H9 (cell line): ENCODE data around the gene CLEC16A. TPM values are rescaled to one million over a fixed set of nuclear protein-coding genes. Genes with fewer than 3 reads are reported as not detected.

Experiments
- DNase-seq: peaks from one replicate; pipeline ENCODE4 v3.0.0-alpha.2; 2017
- H2AFZ ChIP-seq: one replicate; pipeline ENCODE4 v1.6.1; 2013; ENCODE audit warnings: mild to moderate bottlenecking, low read length, control low read depth, moderate library complexity
- H2AK5ac ChIP-seq: 2 replicates; pipeline ENCODE4 v1.6.1; 2013; ENCODE audit warnings: low read length, control low read depth, mixed read lengths; ENCODE audit not compliant: insufficient read length
- H2BK120ac ChIP-seq: one replicate; pipeline ENCODE4 v1.6.1; 2013; ENCODE audit warnings: low read depth, mild to moderate bottlenecking, low read length, control low read depth, inconsistent platforms; ENCODE audit not compliant: poor library complexity, severe bottlenecking
- H2BK12ac ChIP-seq: 2 replicates; pipeline ENCODE4 v1.6.1; 2013; ENCODE audit warnings: low read length, control low read depth, mixed read lengths, low read depth; ENCODE audit not compliant: insufficient read length
- H2BK15ac ChIP-seq: 2 replicates; pipeline ENCODE4 v1.6.1; 2013; ENCODE audit warnings: low read depth, low read length, control low read depth
- H2BK20ac ChIP-seq: one replicate; pipeline ENCODE4 v1.6.1; 2013; ENCODE audit warnings: low read depth, mild to moderate bottlenecking, low read length, control low read depth, inconsistent platforms; ENCODE audit not compliant: poor library complexity, severe bottlenecking
- H2BK5ac ChIP-seq: 2 replicates; pipeline ENCODE4 v1.6.1; 2013; ENCODE audit warnings: low read length, control low read depth, mixed read lengths; ENCODE audit not compliant: insufficient read length
- H3K14ac ChIP-seq: 2 replicates; pipeline ENCODE4 v1.6.1; 2013; ENCODE audit warnings: low read length, control low read depth; ENCODE audit not compliant: insufficient read depth
- H3K18ac ChIP-seq: 2 replicates; pipeline ENCODE4 v1.6.1; 2013; ENCODE audit warnings: low read depth, mild to moderate bottlenecking, mixed read lengths, low read length, control low read depth; ENCODE audit not compliant: insufficient read length
- H3K23ac ChIP-seq: 2 replicates; pipeline ENCODE4 v1.6.1; 2013; ENCODE audit warnings: low read length, control low read depth, mixed read lengths, low read depth; ENCODE audit not compliant: insufficient read length
- H3K23me2 ChIP-seq: 2 replicates; pipeline ENCODE4 v1.6.1; 2013; ENCODE audit warnings: low read depth, mild to moderate bottlenecking, mixed read lengths, low read length, control low read depth; ENCODE audit not compliant: insufficient read length, poor library complexity, severe bottlenecking
- H3K27ac ChIP-seq: 2 replicates; pipeline ENCODE4 v1.5.1; 2013; ENCODE audit warnings: low read length, control low read depth, mixed read lengths, low read depth; ENCODE audit not compliant: insufficient read length
- H3K27me3 ChIP-seq: 2 replicates; pipeline ENCODE4 v1.6.1; 2013; ENCODE audit warnings: low read length, control low read depth, inconsistent platforms; ENCODE audit not compliant: insufficient read depth
- H3K4ac ChIP-seq: 2 replicates; pipeline ENCODE4 v1.6.1; 2013; ENCODE audit warnings: low read depth, mild to moderate bottlenecking, control low read depth, inconsistent platforms, low read length, moderate library complexity
- H3K4me1 ChIP-seq: 2 replicates; pipeline ENCODE4 v1.6.1; 2013; ENCODE audit warnings: low read length, control low read depth, inconsistent platforms; ENCODE audit not compliant: insufficient read depth
- H3K4me2 ChIP-seq: 2 replicates; pipeline ENCODE4 v1.6.1; 2013; ENCODE audit warnings: low read length, control low read depth, mixed read lengths; ENCODE audit not compliant: insufficient read length, insufficient read depth
- H3K56ac ChIP-seq: 2 replicates; pipeline ENCODE4 v1.6.1; 2013; ENCODE audit warnings: low read depth, mild to moderate bottlenecking, mixed read lengths, low read length, control low read depth; ENCODE audit not compliant: insufficient read length
- H3K79me1 ChIP-seq: 2 replicates; pipeline ENCODE4 v1.6.1; 2013; ENCODE audit warnings: low read depth, mild to moderate bottlenecking, moderate library complexity, low read length, control low read depth, inconsistent platforms; ENCODE audit not compliant: insufficient read depth, poor library complexity, severe bottlenecking
- H3K79me2 ChIP-seq: 2 replicates; pipeline ENCODE4 v1.6.1; 2013; ENCODE audit warnings: low read length, control low read depth, inconsistent platforms; ENCODE audit not compliant: insufficient read depth
- H3K9ac ChIP-seq: 2 replicates; pipeline ENCODE4 v1.6.1; 2013; ENCODE audit warnings: low read length, control low read depth, mixed read lengths; ENCODE audit not compliant: insufficient read length; ENCODE audit errors: extremely low read depth
- H3K9me3 ChIP-seq: one replicate; pipeline ENCODE4 v1.6.1; 2013; ENCODE audit warnings: low read depth, low read length, inconsistent platforms; ENCODE audit not compliant: control insufficient read depth
- H3T11ph ChIP-seq: one replicate; pipeline ENCODE4 v1.6.1; 2013; ENCODE audit warnings: mild to moderate bottlenecking, low read length, control low read depth, inconsistent platforms
- H4K20me1 ChIP-seq: one replicate; pipeline ENCODE4 v1.6.1; 2013; ENCODE audit not compliant: control insufficient read depth, insufficient read length, insufficient read depth
- H4K5ac ChIP-seq: 2 replicates; pipeline ENCODE4 v1.6.1; 2013; ENCODE audit warnings: low read depth, mild to moderate bottlenecking, mixed read lengths, low read length, control low read depth; ENCODE audit not compliant: insufficient read length
- H4K8ac ChIP-seq: replicated peaks from 2 replicates; pipeline ENCODE4 v1.6.1; 2013; ENCODE audit warnings: low read length, control low read depth, mixed read lengths, low read depth; ENCODE audit not compliant: insufficient read length
- H4K91ac ChIP-seq: 2 replicates; pipeline ENCODE4 v1.6.1; 2013; ENCODE audit warnings: low read depth, mild to moderate bottlenecking, moderate library complexity, mixed read lengths, low read length, control low read depth; ENCODE audit not compliant: insufficient read length
- H3K27ac Mint-ChIP-seq, 3 experiments: 2 replicates in 2 of 3; 3 replicates in 1 of 3; pipeline ENCODE4 v1.8.0; 2020 to 2021; ENCODE audit warnings: mixed read lengths in 3 of 3, mild to moderate bottlenecking in 1 of 3, moderate library complexity in 1 of 3
- H3K27me3 Mint-ChIP-seq: 2 replicates; pipeline ENCODE4 v1.8.0; 2021; ENCODE audit warnings: low read depth, mild to moderate bottlenecking, moderate library complexity, mixed read lengths
- H3K36me3 Mint-ChIP-seq, 3 experiments: 2 replicates in 2 of 3; 3 replicates in 1 of 3; pipeline ENCODE4 v1.8.0; 2020 to 2021; ENCODE audit warnings: low read depth in 3 of 3, mixed read lengths in 3 of 3; ENCODE audit not compliant: insufficient read depth in 1 of 3
- H3K4me1 Mint-ChIP-seq, 2 experiments: 2 replicates each; pipeline ENCODE4 v1.8.0; 2020; ENCODE audit warnings: mixed read lengths in 2 of 2
- H3K4me3 Mint-ChIP-seq, 2 experiments: 2 replicates in 1 of 2; 3 replicates in 1 of 2; pipeline ENCODE4 v1.8.0; 2020 to 2021; ENCODE audit warnings: mild to moderate bottlenecking in 2 of 2, mixed read lengths in 2 of 2, moderate library complexity in 1 of 2
- H3K9me3 Mint-ChIP-seq, 2 experiments: 2 replicates in 1 of 2; 3 replicates in 1 of 2; pipeline ENCODE4 v1.8.0; 2020; ENCODE audit warnings: mild to moderate bottlenecking in 2 of 2, mixed read lengths in 2 of 2, moderate library complexity in 1 of 2
- total RNA-seq: library from RNA; stranded (reverse); gene quantifications from 2 replicates; pipeline ENCODE4 v1.2.1, GENCODE V29; 2021
- TF ChIP-seq, protein P1 (sequence below): fragments of 200-600 bp; sonication (generic); conservative IDR thresholded peaks from 3 replicates; pipeline ENCODE4 v1.8.0; 2021; ENCODE audit warnings: antibody characterized with exemption, mild to moderate bottlenecking

CLEC16A gene
- total RNA-seq, 1 experiment from 2014 or later = 15.2 TPM

DNA sequence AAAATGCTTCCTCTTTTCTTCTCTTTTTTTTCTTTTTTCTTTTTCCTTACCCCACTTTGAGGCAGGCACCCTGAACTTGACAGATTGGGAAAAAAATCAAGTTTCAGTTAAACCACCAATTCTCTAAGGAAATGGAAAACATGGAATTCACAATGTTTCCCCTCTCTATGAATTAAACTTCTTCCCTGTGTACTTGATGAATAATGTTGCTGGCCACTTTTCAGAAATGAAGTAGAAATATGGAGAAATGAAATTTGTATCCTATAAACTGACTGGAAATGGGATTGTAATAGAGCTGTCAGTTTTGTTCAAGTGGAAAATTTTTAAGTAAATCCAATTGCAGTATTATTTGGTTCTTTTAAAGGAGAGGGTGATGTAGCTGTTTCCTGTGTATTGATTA lies 129.8 kb downstream of the CLEC16A start:
- no peak overlapping the region for H3K9ac ChIP-seq
- no peak overlapping the region for H4K5ac ChIP-seq
- no peaks in the 10 kb centered on the region for H3K36me3 Mint-ChIP-seq

More for the DNA sequence above, 129.8 kb downstream of the CLEC16A start:
- TF ChIP-seq, protein P1, sequence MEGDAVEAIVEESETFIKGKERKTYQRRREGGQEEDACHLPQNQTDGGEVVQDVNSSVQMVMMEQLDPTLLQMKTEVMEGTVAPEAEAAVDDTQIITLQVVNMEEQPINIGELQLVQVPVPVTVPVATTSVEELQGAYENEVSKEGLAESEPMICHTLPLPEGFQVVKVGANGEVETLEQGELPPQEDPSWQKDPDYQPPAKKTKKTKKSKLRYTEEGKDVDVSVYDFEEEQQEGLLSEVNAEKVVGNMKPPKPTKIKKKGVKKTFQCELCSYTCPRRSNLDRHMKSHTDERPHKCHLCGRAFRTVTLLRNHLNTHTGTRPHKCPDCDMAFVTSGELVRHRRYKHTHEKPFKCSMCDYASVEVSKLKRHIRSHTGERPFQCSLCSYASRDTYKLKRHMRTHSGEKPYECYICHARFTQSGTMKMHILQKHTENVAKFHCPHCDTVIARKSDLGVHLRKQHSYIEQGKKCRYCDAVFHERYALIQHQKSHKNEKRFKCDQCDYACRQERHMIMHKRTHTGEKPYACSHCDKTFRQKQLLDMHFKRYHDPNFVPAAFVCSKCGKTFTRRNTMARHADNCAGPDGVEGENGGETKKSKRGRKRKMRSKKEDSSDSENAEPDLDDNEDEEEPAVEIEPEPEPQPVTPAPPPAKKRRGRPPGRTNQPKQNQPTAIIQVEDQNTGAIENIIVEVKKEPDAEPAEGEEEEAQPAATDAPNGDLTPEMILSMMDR = no peak
- H2AFZ ChIP-seq = no peak overlapping the region
- H3K18ac ChIP-seq = no peak overlapping the region
- H2BK15ac ChIP-seq = no peak overlapping the region
- Mint-ChIP-seq H3K4me1 (peaks cover 3 to 19% of the 10 kb centered on the region in 2 experiments), H3K27me3 (no peaks in the 10 kb centered on the region; the same call in 1 of the 2 replicates), H3K4me3 (no peak overlapping the region), H3K9me3 (no peaks in the 10 kb centered on the region), H3K27ac (peak overlapping the region in 1 of 3 experiments; percentile 41; a peak in 2 of 7 replicates)
- H2BK120ac ChIP-seq = no peak overlapping the region
- H2BK20ac ChIP-seq = no peak overlapping the region
- H2BK12ac ChIP-seq = no peak overlapping the region
- no peak overlapping the region for H3K56ac ChIP-seq
- H3K79me2 ChIP-seq = no peaks in the 10 kb centered on the region
- no peak for DNase-seq
- H3K9me3 ChIP-seq = no peaks in the 10 kb centered on the region
- no peak overlapping the region for H3T11ph ChIP-seq
- H3K14ac ChIP-seq = no peak overlapping the region
- H3K23me2 ChIP-seq = no peaks in the 10 kb centered on the region
- no peaks in the 10 kb centered on the region for H3K4me1 ChIP-seq
- no peaks in the 10 kb centered on the region for H3K27me3 ChIP-seq
- H2AK5ac ChIP-seq = no peak overlapping the region
- H3K27ac ChIP-seq = no peak overlapping the region
- H3K23ac ChIP-seq = no peak overlapping the region
- no peaks in the 10 kb centered on the region for H4K20me1 ChIP-seq
- H3K4me2 ChIP-seq = no peak overlapping the region
- no peak overlapping the region for H4K8ac ChIP-seq
- no peak overlapping the region for H2BK5ac ChIP-seq
- H3K79me1 ChIP-seq = no peaks in the 10 kb centered on the region
- no peak overlapping the region for H3K4ac ChIP-seq
- no peak overlapping the region for H4K91ac ChIP-seq
